GM19025 (cell line): ENCODE data around the gene ZGPAT.
"Not testable (repeated sequence)": the region's sequence is repeated elsewhere in the genome, so short reads cannot be mapped to it uniquely, and the experiment has no call there.

Experiments
- ATAC-seq: cut with Tn5 transposase; IDR thresholded peaks from one replicate; pipeline ENCODE4 v1.9.1; 2021; ENCODE audit warnings: mild to moderate bottlenecking, low read depth, moderate library complexity; ENCODE audit not compliant: unreplicated experiment

ZGPAT gene

GRCh38 chr20:63755933-63756647, 48.3 kb downstream of the ZGPAT start:
- no peak for ATAC-seq

- ATAC-seq, result no peak
Observed at GRCh38 chr20:63756648-63756991, 48.8 kb downstream of the ZGPAT start.

GRCh38 chr20:63758152-63758551, 50.3 kb downstream of the ZGPAT start:
- no peak for ATAC-seq

- ATAC-seq, result no peak
Observed at GRCh38 chr20:63759377-63759901, 51.6 kb downstream of the ZGPAT start.

GRCh38 chr20:63765082-63765873, 57.4 kb downstream of the ZGPAT start:
- no peak for ATAC-seq

- no peak for ATAC-seq
Observed at GRCh38 chr20:63765902-63766301, 58.1 kb downstream of the ZGPAT start.

- no peak for ATAC-seq
Observed at GRCh38 chr20:63766695-63767426, 59.0 kb downstream of the ZGPAT start.

GRCh38 chr20:63767456-63767855, 59.6 kb downstream of the ZGPAT start:
- ATAC-seq, result no peak

GRCh38 chr20:63767886-63768285, 60.0 kb downstream of the ZGPAT start:
- ATAC-seq, result no peak

GRCh38 chr20:63768591-63769515, 61.0 kb downstream of the ZGPAT start:
- ATAC-seq, result no peak

- no peak for ATAC-seq
Observed at GRCh38 chr20:63769891-63770474, 62.1 kb downstream of the ZGPAT start.

GRCh38 chr20:63771046-63771707, 63.3 kb downstream of the ZGPAT start:
- no peak for ATAC-seq

GRCh38 chr20:63772781-63773518, 65.1 kb downstream of the ZGPAT start:
- no peak for ATAC-seq

- ATAC-seq, result no peak
Observed at GRCh38 chr20:63773571-63774241, 65.9 kb downstream of the ZGPAT start.

GRCh38 chr20:63774306-63774705, 66.5 kb downstream of the ZGPAT start:
- no peak for ATAC-seq

- no peak for ATAC-seq
Observed at GRCh38 chr20:63775096-63775978, 67.5 kb downstream of the ZGPAT start.

- not testable (repeated sequence) for ATAC-seq
Observed at GRCh38 chr20:63776875-63777274, 69.0 kb downstream of the ZGPAT start.
